Retinal pigment epithelial cell (primary cell): ENCODE results near the gene LMAN1L.
A peak's percentile ranks its signal among the peaks of the same experiment; 100 is the strongest.

Source experiments
- DNase-seq: peaks from one replicate; pipeline ENCODE4 v3.0.0-alpha.2; 2010; ENCODE audit warnings: low read depth
- H3K4me3 ChIP-seq: 2 replicates; pipeline ENCODE4 v1.5.1; 2011; ENCODE audit warnings: mild to moderate bottlenecking, low read length, control low read depth, moderate library complexity
- TF ChIP-seq, protein P1 (sequence below): conservative IDR thresholded peaks from 2 replicates; pipeline ENCODE4 v1.5.1; 2011; ENCODE audit warnings: low read depth, low read length, control low read depth, inconsistent platforms

LMAN1L gene

DNA sequence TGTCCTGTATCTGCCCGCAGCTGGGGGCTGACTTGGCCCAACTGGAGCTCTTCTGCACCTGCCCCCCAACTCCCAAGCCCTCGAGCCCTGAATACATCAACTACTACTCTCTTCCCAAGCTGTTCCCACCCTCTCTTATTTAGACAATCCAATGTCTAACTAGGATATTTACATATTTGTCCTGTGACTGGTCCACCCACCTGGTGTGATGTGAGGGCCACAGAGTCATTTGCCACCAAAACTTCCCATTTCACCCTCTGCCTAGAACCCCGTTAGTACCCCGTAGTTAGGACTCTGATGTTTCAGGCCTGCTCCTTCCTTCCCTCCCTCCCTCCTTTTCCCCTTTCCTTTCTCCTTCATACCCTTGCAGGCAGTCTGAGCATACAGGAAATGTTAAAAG is 20.2 kb downstream of the LMAN1L start:
- TF ChIP-seq, protein P1, sequence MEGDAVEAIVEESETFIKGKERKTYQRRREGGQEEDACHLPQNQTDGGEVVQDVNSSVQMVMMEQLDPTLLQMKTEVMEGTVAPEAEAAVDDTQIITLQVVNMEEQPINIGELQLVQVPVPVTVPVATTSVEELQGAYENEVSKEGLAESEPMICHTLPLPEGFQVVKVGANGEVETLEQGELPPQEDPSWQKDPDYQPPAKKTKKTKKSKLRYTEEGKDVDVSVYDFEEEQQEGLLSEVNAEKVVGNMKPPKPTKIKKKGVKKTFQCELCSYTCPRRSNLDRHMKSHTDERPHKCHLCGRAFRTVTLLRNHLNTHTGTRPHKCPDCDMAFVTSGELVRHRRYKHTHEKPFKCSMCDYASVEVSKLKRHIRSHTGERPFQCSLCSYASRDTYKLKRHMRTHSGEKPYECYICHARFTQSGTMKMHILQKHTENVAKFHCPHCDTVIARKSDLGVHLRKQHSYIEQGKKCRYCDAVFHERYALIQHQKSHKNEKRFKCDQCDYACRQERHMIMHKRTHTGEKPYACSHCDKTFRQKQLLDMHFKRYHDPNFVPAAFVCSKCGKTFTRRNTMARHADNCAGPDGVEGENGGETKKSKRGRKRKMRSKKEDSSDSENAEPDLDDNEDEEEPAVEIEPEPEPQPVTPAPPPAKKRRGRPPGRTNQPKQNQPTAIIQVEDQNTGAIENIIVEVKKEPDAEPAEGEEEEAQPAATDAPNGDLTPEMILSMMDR: no peak
- H3K4me3 ChIP-seq: no peak overlapping the region
- DNase-seq: no peak

DNA sequence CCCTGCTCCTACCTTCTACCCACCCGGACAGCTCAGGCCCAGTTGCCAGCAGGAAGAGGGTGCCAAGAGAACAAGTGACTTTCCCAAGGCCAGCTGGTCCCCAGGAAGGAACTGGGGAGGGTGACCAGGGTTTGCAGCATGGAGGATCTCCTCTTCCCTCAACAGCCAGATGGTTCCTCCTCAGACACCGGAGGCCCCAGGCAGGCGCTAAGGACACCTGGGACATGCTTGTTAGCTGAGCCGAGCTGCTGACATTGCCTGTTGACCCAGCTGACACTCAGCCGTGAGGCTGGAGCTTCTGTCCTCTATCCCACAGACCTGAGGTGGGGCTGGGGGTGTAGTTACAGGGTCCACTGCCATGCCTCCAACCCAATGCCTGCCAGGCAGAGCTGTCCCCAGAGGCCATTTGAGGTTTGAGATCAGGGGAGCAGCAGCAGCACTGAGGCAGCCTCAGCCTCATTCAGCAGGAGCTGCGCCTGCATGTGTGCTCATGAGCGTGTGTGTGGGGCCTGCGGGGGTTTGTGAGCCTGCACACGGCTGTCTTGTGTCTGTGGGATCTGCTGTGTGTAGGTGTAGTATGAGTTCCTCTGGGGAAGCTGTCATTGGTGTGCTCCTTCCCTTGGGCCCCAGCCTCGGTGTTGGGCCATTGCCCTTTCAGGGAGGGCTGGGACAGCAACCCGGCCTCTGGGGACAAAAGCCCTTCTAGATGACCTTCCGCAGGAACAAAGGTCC is 20.9 kb downstream of the LMAN1L start:
- TF ChIP-seq, protein P1: no peak
- no peak overlapping the region for H3K4me3 ChIP-seq
- no peak for DNase-seq

DNA sequence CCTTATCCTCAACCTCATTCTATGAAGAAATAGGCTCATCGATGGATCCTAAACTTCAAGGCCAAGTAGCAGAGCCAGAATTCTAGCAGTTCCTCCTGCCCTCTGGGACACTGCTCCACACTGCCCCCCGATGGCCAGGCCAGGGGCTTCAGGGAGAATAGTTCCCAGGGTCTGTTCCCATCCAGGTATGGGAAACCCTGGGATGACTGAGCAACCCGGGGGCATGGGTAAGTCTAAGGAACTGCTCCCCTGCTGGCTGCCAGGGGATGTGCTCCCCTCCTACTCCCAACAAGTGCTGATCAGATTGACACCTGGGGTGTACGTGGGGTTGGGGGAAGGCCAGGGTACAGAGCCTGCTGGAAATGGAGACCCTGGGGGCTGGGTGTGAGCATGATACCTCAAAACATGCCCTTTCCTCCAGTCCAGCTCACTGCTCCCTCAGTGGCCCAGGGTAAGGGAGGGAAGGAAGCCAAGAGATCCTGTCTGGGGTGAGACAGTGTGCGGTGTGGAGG is 22.7 kb downstream of the LMAN1L start:
- no peak overlapping the region for H3K4me3 ChIP-seq
- TF ChIP-seq, protein P1: peak; percentile 94
- DNase-seq: no peak

DNA sequence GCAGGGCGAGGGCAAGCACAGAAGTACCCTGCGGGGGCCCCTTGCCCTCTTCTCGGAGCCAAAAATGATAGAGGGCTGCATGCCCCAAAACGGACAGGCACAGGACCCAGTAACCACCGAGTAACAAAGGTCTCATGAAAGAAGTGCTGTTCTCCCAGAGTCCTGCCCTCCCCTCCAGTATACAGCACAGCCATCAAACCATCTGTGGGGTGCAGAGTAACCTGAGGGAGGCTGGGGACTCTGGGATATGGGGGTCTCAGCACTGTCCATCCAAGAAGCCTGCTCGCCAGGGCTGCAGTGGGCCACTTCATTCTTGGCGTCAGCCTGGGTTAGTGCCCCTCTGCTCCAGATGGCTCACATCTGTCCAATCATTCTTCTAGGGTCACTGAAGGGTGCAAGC is 24.2 kb downstream of the LMAN1L start:
- TF ChIP-seq, protein P1: no peak
- no peak for DNase-seq
- H3K4me3 ChIP-seq: no peak overlapping the region

DNA sequence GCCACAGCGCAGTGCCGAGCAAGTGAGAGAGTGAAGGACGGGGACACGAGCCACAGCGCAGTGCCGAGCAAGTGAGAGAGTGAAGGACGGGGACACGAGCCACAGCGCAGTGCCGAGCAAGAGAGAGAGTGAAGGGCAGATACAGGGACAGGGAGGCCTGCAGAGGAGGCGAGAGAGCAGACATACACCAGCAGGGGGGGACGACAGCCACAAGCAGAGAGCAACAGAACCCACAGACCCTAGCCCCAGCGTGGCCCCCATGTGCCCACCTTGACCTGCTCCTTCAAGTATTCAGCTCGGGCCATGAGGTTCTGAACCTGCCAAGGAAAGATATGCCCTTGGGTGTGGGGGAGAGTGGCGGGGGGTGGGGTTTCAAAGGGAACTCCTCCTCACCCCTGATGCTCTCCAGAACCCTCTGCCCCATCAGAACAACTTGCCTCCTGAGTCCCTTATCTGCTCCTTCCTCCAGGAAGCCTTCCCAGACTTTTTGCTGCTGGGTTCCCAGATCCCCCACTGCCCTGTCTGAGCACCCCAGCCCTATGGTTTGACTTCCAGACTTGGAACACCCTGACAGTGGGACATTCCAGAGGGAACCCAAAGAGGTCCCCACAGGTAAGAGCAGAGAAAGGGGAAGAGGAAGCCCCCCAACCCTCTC is 25.0 kb downstream of the LMAN1L start:
- TF ChIP-seq, protein P1: peak; percentile 17
- no peak overlapping the region for H3K4me3 ChIP-seq
- no peak for DNase-seq

DNA sequence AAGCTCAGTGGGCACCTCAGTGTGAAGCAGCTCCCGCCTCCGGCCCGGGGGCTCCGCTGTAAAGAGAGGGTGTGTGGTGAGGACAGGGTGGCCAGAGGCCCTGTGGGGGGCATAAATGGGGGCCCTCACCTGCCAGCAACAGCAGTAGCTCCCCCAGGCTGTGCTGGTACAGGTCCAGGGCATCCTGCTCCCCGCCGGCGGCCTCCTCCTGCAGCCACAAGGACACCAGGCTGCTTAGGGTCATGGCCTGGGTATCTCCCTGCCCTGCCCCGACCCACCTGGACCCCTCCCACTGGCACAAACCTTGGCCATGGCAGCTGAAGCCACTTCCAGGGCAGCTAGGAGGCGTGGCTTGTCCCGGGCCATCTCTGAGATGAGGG is 25.5 kb downstream of the LMAN1L start:
- no peak overlapping the region for H3K4me3 ChIP-seq
- TF ChIP-seq, protein P1: no peak
- DNase-seq: no peak
